Nephron progenitor cell (in vitro differentiated cells): ENCODE results near the gene FOXE3.

Source experiments
- DNase-seq: peaks from one replicate; pipeline ENCODE4 v3.0.0; 2021
- H3K27ac Mint-ChIP-seq: 2 replicates; pipeline ENCODE4 v1.8.0; 2021; ENCODE audit warnings: mild to moderate bottlenecking, moderate library complexity, mixed read lengths
- H3K27me3 Mint-ChIP-seq: 2 replicates; pipeline ENCODE4 v1.8.0; 2021; ENCODE audit warnings: mild to moderate bottlenecking, low read depth, mixed read lengths; ENCODE audit not compliant: poor library complexity
- H3K36me3 Mint-ChIP-seq: 2 replicates; pipeline ENCODE4 v1.8.0; 2021; ENCODE audit warnings: low read depth, mixed read lengths
- H3K4me1 Mint-ChIP-seq: 2 replicates; pipeline ENCODE4 v1.8.0; 2021; ENCODE audit warnings: mixed read lengths
- H3K4me3 Mint-ChIP-seq: 2 replicates; pipeline ENCODE4 v1.8.0; 2021; ENCODE audit warnings: mild to moderate bottlenecking, moderate library complexity, mixed read lengths
- H3K9me3 Mint-ChIP-seq: 2 replicates; pipeline ENCODE4 v1.8.0; 2021; ENCODE audit warnings: mild to moderate bottlenecking, moderate library complexity, mixed read lengths
- CTCF ChIP-seq: fragments of 200-600 bp; sonication (generic); IDR thresholded peaks from 2 replicates; pipeline ENCODE4 v1.5.0; 2021; ENCODE audit warnings: antibody characterized with exemption

The FOXE3 gene

GRCh38 chr1:47433037-47433421 lies 16.9 kb downstream of the FOXE3 start:
- no peak for DNase-seq
- no peak for TF ChIP-seq CTCF
- H3K27ac Mint-ChIP-seq: no peak overlapping the region
- H3K9me3 Mint-ChIP-seq: no peaks in the 10 kb centered on the region
- H3K36me3 Mint-ChIP-seq: peaks cover 11% of the 10 kb centered on the region
- H3K4me3 Mint-ChIP-seq: peak overlapping the region; percentile 97
- H3K27me3 Mint-ChIP-seq: peaks cover 77% of the 10 kb centered on the region
- H3K4me1 Mint-ChIP-seq: peaks cover 69% of the 10 kb centered on the region

- H3K27ac Mint-ChIP-seq: no peak overlapping the region
- H3K4me3 Mint-ChIP-seq: peak overlapping the region; percentile 97
Observed at GRCh38 chr1:47433477-47434050, 17.5 kb downstream of the FOXE3 start.

GRCh38 chr1:47434051-47434842 lies 18.2 kb downstream of the FOXE3 start:
- TF ChIP-seq CTCF: no peak
- H3K4me3 Mint-ChIP-seq: peak overlapping the region; percentile 97
- H3K36me3 Mint-ChIP-seq: peaks cover 5% of the 10 kb centered on the region
- DNase-seq: peak; percentile 47
- H3K4me1 Mint-ChIP-seq: peaks cover 59% of the 10 kb centered on the region
- H3K27ac Mint-ChIP-seq: no peak overlapping the region
- H3K9me3 Mint-ChIP-seq: no peaks in the 10 kb centered on the region
- peaks cover 75% of the 10 kb centered on the region for H3K27me3 Mint-ChIP-seq

More at GRCh38 chr1:47433477-47434050, 17.5 kb downstream of the FOXE3 start:
- peak; percentile 41 for DNase-seq
- TF ChIP-seq CTCF: no peak
- Mint-ChIP-seq H3K9me3 (no peaks in the 10 kb centered on the region), H3K4me1 (peaks cover 63% of the 10 kb centered on the region), H3K36me3 (peaks cover 10% of the 10 kb centered on the region), H3K27me3 (peaks cover 78% of the 10 kb centered on the region)

- no peak for TF ChIP-seq CTCF
- peak overlapping the region; percentile 97 for H3K4me3 Mint-ChIP-seq
- H3K27me3 Mint-ChIP-seq: peaks cover 66% of the 10 kb centered on the region
- no peak for DNase-seq
- H3K9me3 Mint-ChIP-seq: no peaks in the 10 kb centered on the region
- peaks cover 5% of the 10 kb centered on the region for H3K36me3 Mint-ChIP-seq
- no peak overlapping the region for H3K27ac Mint-ChIP-seq
- H3K4me1 Mint-ChIP-seq: peaks cover 59% of the 10 kb centered on the region
Observed at GRCh38 chr1:47435506-47436303, 19.6 kb downstream of the FOXE3 start.

- no peaks in the 10 kb centered on the region for H3K36me3 Mint-ChIP-seq
- peaks cover 52% of the 10 kb centered on the region for H3K4me1 Mint-ChIP-seq
- peak; percentile 88 for DNase-seq
- TF ChIP-seq CTCF: peak; percentile 90
- peak overlapping the region; percentile 97 for H3K4me3 Mint-ChIP-seq
- peaks cover 59% of the 10 kb centered on the region for H3K27me3 Mint-ChIP-seq
- peak overlapping the region; percentile 61 for H3K27ac Mint-ChIP-seq
- H3K9me3 Mint-ChIP-seq: no peaks in the 10 kb centered on the region
Observed at GRCh38 chr1:47436304-47436978, 20.4 kb downstream of the FOXE3 start.
